HFFc6 (cell line): ENCODE results near the gene ANKRD40. TPM values are rescaled to one million over a fixed set of nuclear protein-coding genes. Genes with fewer than 3 reads are reported as not detected.

Experiments used
- DNase-seq: peaks from one replicate; pipeline ENCODE4 v3.0.0-alpha.2; 2018
- H3K27ac Mint-ChIP-seq: 2 replicates; pipeline ENCODE4 v1.8.0; 2020; ENCODE audit warnings: mild to moderate bottlenecking, mixed read lengths
- H3K27me3 Mint-ChIP-seq: 2 replicates; pipeline ENCODE4 v1.8.0; 2021; ENCODE audit warnings: mild to moderate bottlenecking, moderate library complexity, mixed read lengths; ENCODE audit not compliant: insufficient read depth
- H3K36me3 Mint-ChIP-seq: 2 replicates; pipeline ENCODE4 v1.8.0; 2021; ENCODE audit warnings: low read depth, mixed read lengths
- H3K4me1 Mint-ChIP-seq: 2 replicates; pipeline ENCODE4 v1.8.0; 2020; ENCODE audit warnings: low read depth, mixed read lengths
- H3K4me3 Mint-ChIP-seq: 2 replicates; pipeline ENCODE4 v1.8.0; 2020; ENCODE audit warnings: mild to moderate bottlenecking, moderate library complexity, mixed read lengths
- H3K9me3 Mint-ChIP-seq: 2 replicates; pipeline ENCODE4 v1.8.0; 2020; ENCODE audit warnings: mild to moderate bottlenecking, mixed read lengths
- CTCF ChIP-seq: fragments of 200-600 bp; sonication (generic); IDR thresholded peaks from 2 replicates; pipeline ENCODE4 v1.5.0; 2021; ENCODE audit warnings: antibody characterized with exemption, mild to moderate bottlenecking
- total RNA-seq, 6 experiments: library from RNA; stranded (reverse); fragmentation: NEBNext Ultra II Directional; extraction: Animal tissue kit (Norgen Biotek cat#: 25700); gene quantifications; 2 replicates in 1 of 6; 3 replicates in 5 of 6; pipeline ENCODE4 v1.2.3, GENCODE V29; 2021

The ANKRD40 gene
- total RNA-seq, 6 experiments from 2014 or later: 43.1 to 48.4 (median 46.6) TPM

- peaks cover 15% of the 10 kb centered on the region for H3K4me1 Mint-ChIP-seq
- H3K27ac Mint-ChIP-seq: no peak overlapping the region
- no peak overlapping the region for H3K4me3 Mint-ChIP-seq
- H3K36me3 Mint-ChIP-seq: no peaks in the 10 kb centered on the region; the same call in 1 of the 2 replicates
- H3K27me3 Mint-ChIP-seq: peaks cover 1% of the 10 kb centered on the region
- H3K9me3 Mint-ChIP-seq: no peaks in the 10 kb centered on the region
- DNase-seq: no peak
- no peak for TF ChIP-seq CTCF
Observed at GRCh38 chr17:50679008-50679544, 28.6 kb downstream of the ANKRD40 start.

- Mint-ChIP-seq H3K4me1 (peaks cover 15% of the 10 kb centered on the region), H3K4me3 (no peak overlapping the region), H3K36me3 (no peaks in the 10 kb centered on the region; the same call in 1 of the 2 replicates), H3K27ac (no peak overlapping the region), H3K27me3 (no peaks in the 10 kb centered on the region; the same call in none of the 2 replicates), H3K9me3 (no peaks in the 10 kb centered on the region)
- DNase-seq: no peak
- no peak for TF ChIP-seq CTCF
Observed at GRCh38 chr17:50677851-50678375, 29.8 kb downstream of the ANKRD40 start.

DNA sequence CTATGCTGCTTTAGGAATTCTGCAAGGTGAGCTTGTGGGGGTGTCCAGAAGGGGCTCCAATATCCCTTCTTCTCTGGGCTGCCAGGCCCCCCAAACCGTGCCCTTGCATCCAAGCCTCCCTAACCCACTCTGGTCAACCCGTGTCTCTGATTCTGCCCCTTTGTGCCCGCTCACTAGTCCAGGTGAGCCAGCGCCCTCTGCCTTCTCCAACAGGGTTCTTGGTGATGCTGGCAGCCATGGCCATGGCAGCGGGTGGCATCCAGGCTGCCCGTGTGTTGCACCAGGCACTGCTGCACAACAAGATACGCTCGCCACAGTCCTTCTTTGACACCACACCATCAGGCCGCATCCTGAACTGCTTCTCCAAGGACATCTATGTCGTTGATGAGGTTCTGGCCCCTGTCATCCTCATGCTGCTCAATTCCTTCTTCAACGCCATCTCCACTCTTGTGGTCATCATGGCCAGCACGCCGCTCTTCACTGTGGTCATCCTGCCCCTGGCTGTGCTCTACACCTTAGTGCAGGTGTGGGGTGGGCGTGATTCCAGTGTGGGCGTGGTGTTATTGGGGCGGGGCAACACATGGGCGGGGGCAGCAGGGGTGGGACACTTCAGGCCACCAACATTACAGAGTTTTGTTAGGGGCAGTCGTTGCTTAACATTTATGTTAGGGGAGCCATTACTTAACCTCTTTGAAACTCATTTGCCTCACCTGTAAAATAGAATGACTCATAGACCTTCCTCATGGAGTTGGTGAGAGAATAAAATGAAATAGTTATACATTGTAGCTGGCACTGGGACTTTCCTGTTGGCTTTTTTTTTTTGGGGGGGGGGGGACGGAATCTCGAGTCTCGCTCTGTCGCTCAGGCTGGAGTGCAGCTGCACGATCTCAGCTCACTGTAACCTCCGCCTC lies 31.4 kb downstream of the ANKRD40 start:
- Mint-ChIP-seq H3K4me3 (no peak overlapping the region), H3K9me3 (no peaks in the 10 kb centered on the region), H3K36me3 (no peaks in the 10 kb centered on the region; the same call in 1 of the 2 replicates), H3K27ac (no peak overlapping the region), H3K4me1 (peaks cover 14% of the 10 kb centered on the region), H3K27me3 (no peaks in the 10 kb centered on the region; the same call in none of the 2 replicates)
- TF ChIP-seq CTCF: no peak
- DNase-seq: no peak

- H3K4me1 Mint-ChIP-seq: peaks cover 16% of the 10 kb centered on the region
- H3K9me3 Mint-ChIP-seq: no peaks in the 10 kb centered on the region
- no peak overlapping the region for H3K27ac Mint-ChIP-seq
- H3K36me3 Mint-ChIP-seq: no peaks in the 10 kb centered on the region; the same call in 1 of the 2 replicates
- H3K4me3 Mint-ChIP-seq: no peak overlapping the region
- no peaks in the 10 kb centered on the region; the same call in none of the 2 replicates for H3K27me3 Mint-ChIP-seq
- DNase-seq: no peak
- no peak for TF ChIP-seq CTCF
Observed at GRCh38 chr17:50675627-50676026, 32.1 kb downstream of the ANKRD40 start.

GRCh38 chr17:50675190-50675589 lies 32.5 kb downstream of the ANKRD40 start:
- Mint-ChIP-seq H3K9me3 (no peaks in the 10 kb centered on the region), H3K27ac (no peak overlapping the region), H3K36me3 (no peaks in the 10 kb centered on the region; the same call in 1 of the 2 replicates), H3K4me1 (peaks cover 20% of the 10 kb centered on the region), H3K4me3 (no peak overlapping the region), H3K27me3 (no peaks in the 10 kb centered on the region; the same call in 1 of the 2 replicates)
- DNase-seq: no peak
- no peak for TF ChIP-seq CTCF
